AG04450 (cell line): ENCODE data around the gene NOL9. TPM values are rescaled to one million over a fixed set of nuclear protein-coding genes. Genes with fewer than 3 reads are reported as not detected.

Source experiments
- CTCF ChIA-PET: fragments of 300-600, 350-600 bp; formaldehyde crosslinking; extraction: SDS; loops from one replicate; lab custom pipeline; 2022; ENCODE audit warnings: antibody characterized with exemption, inconsistent platforms; lab: Charles Lee
- POLR2A ChIA-PET: fragments of 350-600 bp; formaldehyde crosslinking; extraction: SDS; loops from one replicate; lab custom pipeline; 2021; ENCODE audit warnings: antibody characterized with exemption, inconsistent platforms; lab: Yijun Ruan, JAX
- DNase-seq: peaks from one replicate; pipeline ENCODE4 v3.0.0-alpha.2; 2011; ENCODE audit warnings: low read depth, low spot score
- H3K27ac ChIP-seq: one replicate; pipeline ENCODE4 v1.5.1; 2012; ENCODE audit warnings: low read depth, low read length, control low read depth
- H3K27me3 ChIP-seq: one replicate; pipeline ENCODE4 v1.6.0; 2012; ENCODE audit warnings: low read length; ENCODE audit not compliant: control insufficient read depth, insufficient read depth
- H3K4me3 ChIP-seq: 2 replicates; pipeline ENCODE4 v1.5.1; 2011; ENCODE audit warnings: mild to moderate bottlenecking, low read depth, low read length, control low read depth
- H3K9me3 ChIP-seq: 2 replicates; pipeline ENCODE4 v1.5.1; 2012; ENCODE audit warnings: low read length; ENCODE audit not compliant: control insufficient read depth, insufficient read depth
- polyA plus RNA-seq: library from polyadenylated mRNA; depleted of rRNA; stranded (reverse); fragments of >200 nt; gene quantifications from 2 replicates; pipeline ENCODE4 v1.2.3, GENCODE V29; 2011
- TF ChIP-seq, protein P1 (sequence below): IDR thresholded peaks from 2 replicates; pipeline ENCODE4 v1.5.1; 2011; ENCODE audit warnings: low read depth, low read length, control low read depth, inconsistent platforms

NOL9 gene
- polyA plus RNA-seq, 1 experiment = 23.6 TPM

GRCh38 chr1:6581561-6582305, 27.4 kb upstream of the NOL9 start:
- ChIA-PET POLR2A (no interaction called here), CTCF (interaction anchor here (1.2 to 3.2 kb wide), 2 partner anchors 28 to 92 kb away, joined by 3 to 15 read pairs; partner anchors contain the start of genes NOL9 and TAS1R1)
- H3K9me3 ChIP-seq = no peaks in the 10 kb centered on the region
- no peak overlapping the region for H3K27ac ChIP-seq
- TF ChIP-seq, protein P1, sequence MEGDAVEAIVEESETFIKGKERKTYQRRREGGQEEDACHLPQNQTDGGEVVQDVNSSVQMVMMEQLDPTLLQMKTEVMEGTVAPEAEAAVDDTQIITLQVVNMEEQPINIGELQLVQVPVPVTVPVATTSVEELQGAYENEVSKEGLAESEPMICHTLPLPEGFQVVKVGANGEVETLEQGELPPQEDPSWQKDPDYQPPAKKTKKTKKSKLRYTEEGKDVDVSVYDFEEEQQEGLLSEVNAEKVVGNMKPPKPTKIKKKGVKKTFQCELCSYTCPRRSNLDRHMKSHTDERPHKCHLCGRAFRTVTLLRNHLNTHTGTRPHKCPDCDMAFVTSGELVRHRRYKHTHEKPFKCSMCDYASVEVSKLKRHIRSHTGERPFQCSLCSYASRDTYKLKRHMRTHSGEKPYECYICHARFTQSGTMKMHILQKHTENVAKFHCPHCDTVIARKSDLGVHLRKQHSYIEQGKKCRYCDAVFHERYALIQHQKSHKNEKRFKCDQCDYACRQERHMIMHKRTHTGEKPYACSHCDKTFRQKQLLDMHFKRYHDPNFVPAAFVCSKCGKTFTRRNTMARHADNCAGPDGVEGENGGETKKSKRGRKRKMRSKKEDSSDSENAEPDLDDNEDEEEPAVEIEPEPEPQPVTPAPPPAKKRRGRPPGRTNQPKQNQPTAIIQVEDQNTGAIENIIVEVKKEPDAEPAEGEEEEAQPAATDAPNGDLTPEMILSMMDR = no peak
- DNase-seq = no peak
- H3K4me3 ChIP-seq = no peak overlapping the region
- H3K27me3 ChIP-seq = no peaks in the 10 kb centered on the region

- DNase-seq = no peak
- Histone ChIP-seq H3K27ac (no peak overlapping the region), H3K27me3 (no peaks in the 10 kb centered on the region), H3K4me3 (peak overlapping the region; percentile 86), H3K9me3 (no peaks in the 10 kb centered on the region)
- ChIA-PET CTCF (interaction anchor here (0.8 to 3.2 kb wide), 3 partner anchors 24 to 91 kb away, joined by 3 to 15 read pairs (median 3); partner anchors contain the start of genes NOL9 and TAS1R1), POLR2A (interaction anchor here (1.2 to 1.8 kb wide), 2 partner anchors 9 to 23 kb away, joined by 3 to 9 read pairs; no protein-coding TSS in a partner anchor)
- TF ChIP-seq, protein P1 = no peak
Observed at GRCh38 chr1:6580593-6581409, 26.5 kb upstream of the NOL9 start.

DNA sequence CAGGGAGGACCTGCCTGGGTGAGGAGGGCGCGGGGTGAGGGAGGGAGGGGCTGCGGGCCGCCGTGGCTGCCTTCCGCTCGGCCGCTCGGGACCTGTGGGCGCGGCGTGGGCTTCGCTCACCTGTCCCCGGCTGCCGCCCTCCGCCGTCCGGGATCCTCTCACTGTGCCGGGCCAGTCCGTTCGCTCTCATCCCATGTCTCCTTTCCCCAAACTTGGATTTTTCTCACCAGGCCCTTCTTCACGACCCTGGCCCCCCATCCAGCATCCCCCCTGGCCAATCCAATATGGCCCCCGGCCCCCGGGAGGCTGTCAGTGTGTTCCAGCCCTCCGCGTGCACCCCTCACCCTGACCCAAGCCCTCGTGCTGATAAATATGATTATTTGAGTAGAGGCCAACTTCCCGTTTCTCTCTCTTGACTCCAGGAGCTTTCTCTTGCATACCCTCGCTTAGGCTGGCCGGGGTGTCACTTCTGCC, 25.8 kb upstream of the NOL9 start:
- POLR2A ChIA-PET = interaction anchor here (0.9 to 1.8 kb wide), 7 partner anchors 10 to 26 kb away, joined by 3 to 9 read pairs (median 4); partner anchors contain the start of genes KLHL21 and NOL9
- TF ChIP-seq, protein P1 = no peak
- CTCF ChIA-PET = interaction anchor here (0.8 to 3.2 kb wide), 2 partner anchors 25 to 26 kb away, joined by 3 to 15 read pairs; partner anchors contain the start of genes NOL9 and TAS1R1
- no peak for DNase-seq
- Histone ChIP-seq H3K4me3 (peak overlapping the region; percentile 86), H3K9me3 (no peaks in the 10 kb centered on the region), H3K27me3 (no peaks in the 10 kb centered on the region), H3K27ac (no peak overlapping the region)

- ChIA-PET CTCF (interaction anchor here (0.8 to 3.2 kb wide), 2 partner anchors 25 kb away, joined by 3 to 15 read pairs; partner anchors contain the start of genes NOL9 and TAS1R1), POLR2A (interaction anchor here (0.9 to 1.8 kb wide), 8 partner anchors 10 to 25 kb away, joined by 3 to 9 read pairs (median 4); partner anchors contain the start of genes KLHL21 and NOL9)
- peak within 1 kb of the TSS; percentile 86 for H3K4me3 ChIP-seq
- no peaks in the 10 kb centered on the region for H3K9me3 ChIP-seq
- TF ChIP-seq, protein P1 = no peak
- DNase-seq = peak; percentile 89
- peak within 1 kb of the TSS; percentile 77 for H3K27ac ChIP-seq
- no peaks in the 10 kb centered on the region for H3K27me3 ChIP-seq
Observed at GRCh38 chr1:6579374-6580118, 25.2 kb upstream of the NOL9 start, which contains the start of gene ZBTB48. ZBTB48 (plus strand) TSS chr1:6579994; CDS start chr1:6580610, 616 bp downstream.
